ENCODE measurements around the gene NUDC. TPM values are rescaled to one million over a fixed set of nuclear protein-coding genes. Genes with fewer than 3 reads are reported as not detected.
"Not testable (repeated sequence)": the region's sequence is repeated elsewhere in the genome, so short reads cannot be mapped to it uniquely, and the experiment has no call there.

Gene NUDC
- total RNA-seq, 1 donor from 2014 or later, result 70.2 TPM

DNA sequence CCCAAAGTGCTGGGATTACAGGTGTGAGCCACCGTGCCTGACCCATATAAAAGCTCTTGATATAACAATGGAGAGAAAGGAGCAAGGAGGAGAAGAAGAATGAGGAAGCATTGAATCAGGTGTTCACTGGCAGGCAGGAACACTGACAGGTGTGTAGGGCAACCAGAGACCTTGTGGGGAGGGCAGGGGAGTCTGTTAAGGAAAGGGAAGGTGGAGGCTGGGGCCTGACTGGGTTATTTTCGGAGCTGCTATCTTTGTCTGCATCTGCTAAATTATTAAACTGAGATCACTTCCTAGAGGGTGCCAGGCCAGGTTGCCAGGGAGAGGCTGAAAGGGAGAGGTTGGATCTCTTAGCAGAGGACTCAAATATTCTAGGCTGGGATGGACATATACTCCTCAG lies 65.1 kb downstream of the NUDC start:
- H3K79me2 ChIP-seq (ENCODE audit: insufficient read depth, low read length), result no peaks in the 10 kb centered on the region
- no peaks in the 10 kb centered on the region for H3K36me3 Mint-ChIP-seq (ENCODE audit: low read depth, unreplicated experiment)
- no peak overlapping the region for H3K27ac Mint-ChIP-seq (ENCODE audit: unreplicated experiment)
- TF ChIP-seq EZH2 (IDR thresholded peaks at IDR 0.05; ENCODE audit: insufficient read depth, low read length), result no peak
- TF ChIP-seq, protein P1, sequence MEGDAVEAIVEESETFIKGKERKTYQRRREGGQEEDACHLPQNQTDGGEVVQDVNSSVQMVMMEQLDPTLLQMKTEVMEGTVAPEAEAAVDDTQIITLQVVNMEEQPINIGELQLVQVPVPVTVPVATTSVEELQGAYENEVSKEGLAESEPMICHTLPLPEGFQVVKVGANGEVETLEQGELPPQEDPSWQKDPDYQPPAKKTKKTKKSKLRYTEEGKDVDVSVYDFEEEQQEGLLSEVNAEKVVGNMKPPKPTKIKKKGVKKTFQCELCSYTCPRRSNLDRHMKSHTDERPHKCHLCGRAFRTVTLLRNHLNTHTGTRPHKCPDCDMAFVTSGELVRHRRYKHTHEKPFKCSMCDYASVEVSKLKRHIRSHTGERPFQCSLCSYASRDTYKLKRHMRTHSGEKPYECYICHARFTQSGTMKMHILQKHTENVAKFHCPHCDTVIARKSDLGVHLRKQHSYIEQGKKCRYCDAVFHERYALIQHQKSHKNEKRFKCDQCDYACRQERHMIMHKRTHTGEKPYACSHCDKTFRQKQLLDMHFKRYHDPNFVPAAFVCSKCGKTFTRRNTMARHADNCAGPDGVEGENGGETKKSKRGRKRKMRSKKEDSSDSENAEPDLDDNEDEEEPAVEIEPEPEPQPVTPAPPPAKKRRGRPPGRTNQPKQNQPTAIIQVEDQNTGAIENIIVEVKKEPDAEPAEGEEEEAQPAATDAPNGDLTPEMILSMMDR (IDR thresholded peaks at IDR 0.05; ENCODE audit: insufficient read depth, low read depth, low read length), result no peak
- no peak overlapping the region for H3K27ac ChIP-seq (ENCODE audit: low read depth, low read length)
- peaks cover 10% of the 10 kb centered on the region for H3K4me1 ChIP-seq (ENCODE audit: insufficient read depth, low read length)
- H3K36me3 ChIP-seq (ENCODE audit: insufficient read depth, low read length), result no peaks in the 10 kb centered on the region
- no peaks in the 10 kb centered on the region for H3K9me3 Mint-ChIP-seq (ENCODE audit: unreplicated experiment)
- no peak overlapping the region for H3K4me3 Mint-ChIP-seq (ENCODE audit: unreplicated experiment)
- H2AFZ ChIP-seq (ENCODE audit: low read depth, low read length), result no peak overlapping the region
- FAIRE-seq (no peak), DNase-seq (ENCODE audit: low read depth) (no peak)
- no peak overlapping the region for H3K4me3 ChIP-seq (ENCODE audit: insufficient read depth, low read depth, low read length)
- no peaks in the 10 kb centered on the region for H3K9me3 ChIP-seq (ENCODE audit: insufficient read depth, low read depth, low read length)
- H3K4me2 ChIP-seq (ENCODE audit: low read length), result no peak overlapping the region
- peaks cover 4% of the 10 kb centered on the region for H3K27me3 ChIP-seq (ENCODE audit: insufficient read depth, low read length)
- peaks cover 13% of the 10 kb centered on the region for H3K4me1 Mint-ChIP-seq (ENCODE audit: low read depth, unreplicated experiment)
- no peaks in the 10 kb centered on the region for H4K20me1 ChIP-seq (ENCODE audit: insufficient read depth, low read length)
- H3K9ac ChIP-seq (ENCODE audit: low read length), result no peak overlapping the region
- peaks cover 25% of the 10 kb centered on the region for H3K27me3 Mint-ChIP-seq (ENCODE audit: low read depth, unreplicated experiment)

DNA sequence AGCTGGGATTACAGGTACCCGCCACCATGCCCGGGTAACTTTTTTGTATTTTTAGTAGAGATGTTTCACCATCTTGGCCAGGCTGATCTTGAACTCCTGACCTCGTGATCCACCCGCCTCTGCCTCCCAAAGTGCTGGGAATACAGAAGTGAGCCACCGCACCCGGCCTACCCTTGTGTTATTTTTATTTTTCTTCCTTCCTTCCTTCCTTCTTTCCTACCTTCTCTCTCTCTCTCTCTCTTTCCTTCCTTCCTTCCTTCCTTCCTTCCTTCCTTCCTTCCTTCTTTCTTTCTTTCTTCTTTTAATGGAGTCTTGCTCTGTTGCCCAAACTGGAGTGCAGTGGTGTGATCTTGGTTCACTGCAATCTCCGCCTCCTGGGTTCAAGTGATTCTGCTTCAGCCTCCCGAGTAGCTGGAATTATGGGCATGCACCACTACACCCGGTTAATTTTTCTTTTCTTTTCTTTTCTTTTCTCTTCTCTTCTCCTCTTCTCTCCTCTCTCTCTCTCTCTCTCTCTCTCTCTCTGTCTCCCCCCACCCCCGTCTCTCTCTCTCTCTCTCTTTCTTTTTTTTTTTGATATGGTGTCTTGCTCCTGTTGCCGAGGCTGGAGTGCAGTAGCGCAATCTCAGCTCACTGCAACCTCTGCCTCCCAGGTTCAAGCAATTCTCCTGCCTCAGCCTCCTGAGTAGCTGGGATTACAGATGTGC lies 68.0 kb downstream of the NUDC start:
- H4K20me1 ChIP-seq (ENCODE audit: insufficient read depth, low read length); H3K27ac ChIP-seq (ENCODE audit: low read depth, low read length); H3K4me3 Mint-ChIP-seq (ENCODE audit: unreplicated experiment); DNase-seq (ENCODE audit: low read depth); H3K9ac ChIP-seq (ENCODE audit: low read length); H3K4me2 ChIP-seq (ENCODE audit: low read length); H3K9me3 Mint-ChIP-seq (ENCODE audit: unreplicated experiment); H3K27ac Mint-ChIP-seq (ENCODE audit: unreplicated experiment); H3K4me3 ChIP-seq (ENCODE audit: insufficient read depth, low read depth, low read length); H3K36me3 ChIP-seq (ENCODE audit: insufficient read depth, low read length); FAIRE-seq; H3K9me3 ChIP-seq (ENCODE audit: insufficient read depth, low read depth, low read length); H3K79me2 ChIP-seq (ENCODE audit: insufficient read depth, low read length); H2AFZ ChIP-seq (ENCODE audit: low read depth, low read length); H3K27me3 ChIP-seq (ENCODE audit: insufficient read depth, low read length); H3K36me3 Mint-ChIP-seq (ENCODE audit: low read depth, unreplicated experiment): not testable (repeated sequence)
- H3K4me1 Mint-ChIP-seq (ENCODE audit: low read depth, unreplicated experiment), result peaks cover 17% of the 10 kb centered on the region
- peaks cover 14% of the 10 kb centered on the region for H3K27me3 Mint-ChIP-seq (ENCODE audit: low read depth, unreplicated experiment)
- H3K4me1 ChIP-seq (ENCODE audit: insufficient read depth, low read length), result peaks cover 21% of the 10 kb centered on the region

DNA sequence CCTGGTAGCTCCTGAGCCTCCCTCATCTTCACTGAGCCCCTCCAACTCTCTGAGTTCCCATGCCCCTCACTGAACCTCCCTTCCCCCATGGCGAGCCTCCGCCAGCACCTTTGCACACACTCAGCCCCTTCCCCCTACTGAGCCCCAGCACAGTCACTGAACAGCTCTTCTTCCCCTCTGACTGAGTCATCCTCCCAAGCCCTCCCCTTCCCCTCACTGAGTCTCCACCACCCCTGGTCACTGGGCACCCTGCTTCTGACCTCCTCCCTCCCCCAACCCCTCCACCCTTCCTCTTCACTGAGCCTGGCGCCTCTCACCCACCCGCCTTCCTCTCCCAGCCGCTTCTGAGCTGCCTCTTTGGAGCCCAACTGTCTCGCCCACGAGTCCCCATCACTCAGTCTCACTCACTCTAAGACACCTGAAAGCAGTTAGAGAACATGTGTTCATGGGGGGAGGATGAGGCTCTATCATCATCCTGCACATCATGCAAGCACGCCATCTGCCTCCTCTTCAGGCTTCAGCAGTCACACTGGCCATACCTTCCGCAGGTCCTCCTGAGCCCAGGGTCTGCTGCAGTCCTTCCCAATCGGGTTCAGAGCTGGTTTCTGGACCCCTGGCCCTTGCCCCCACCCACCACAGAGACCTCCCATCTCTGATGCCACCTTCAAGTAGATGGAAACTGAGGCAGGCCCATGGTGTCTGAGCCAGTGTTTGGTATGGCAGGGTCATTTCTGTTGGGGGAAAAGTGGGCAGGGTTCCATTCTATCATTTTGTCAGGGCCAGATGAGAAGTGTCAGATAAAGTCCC lies 70.0 kb downstream of the NUDC start:
- no peak for TF ChIP-seq EZH2 (IDR thresholded peaks at IDR 0.05; ENCODE audit: insufficient read depth, low read length)
- TF ChIP-seq, protein P1 (IDR thresholded peaks at IDR 0.05; ENCODE audit: insufficient read depth, low read depth, low read length), result no peak
- H3K4me3 Mint-ChIP-seq (ENCODE audit: unreplicated experiment), result peak overlapping the region; percentile 40
- peak overlapping the region; percentile 69 for H3K4me2 ChIP-seq (ENCODE audit: low read length)
- peaks cover 6% of the 10 kb centered on the region for H3K27me3 Mint-ChIP-seq (ENCODE audit: low read depth, unreplicated experiment)
- H3K4me3 ChIP-seq (ENCODE audit: insufficient read depth, low read depth, low read length), result no peak overlapping the region
- H3K4me1 ChIP-seq (ENCODE audit: insufficient read depth, low read length), result peaks cover 34% of the 10 kb centered on the region
- peaks cover 18% of the 10 kb centered on the region for H4K20me1 ChIP-seq (ENCODE audit: insufficient read depth, low read length)
- H3K79me2 ChIP-seq (ENCODE audit: insufficient read depth, low read length), result peaks cover 11% of the 10 kb centered on the region
- H3K36me3 ChIP-seq (ENCODE audit: insufficient read depth, low read length), result no peaks in the 10 kb centered on the region
- H3K36me3 Mint-ChIP-seq (ENCODE audit: low read depth, unreplicated experiment), result peaks cover 4% of the 10 kb centered on the region
- no peaks in the 10 kb centered on the region for H3K27me3 ChIP-seq (ENCODE audit: insufficient read depth, low read length)
- H3K27ac ChIP-seq (ENCODE audit: low read depth, low read length), result no peak overlapping the region
- peak overlapping the region; percentile 38 for H3K27ac Mint-ChIP-seq (ENCODE audit: unreplicated experiment)
- FAIRE-seq (no peak), DNase-seq (ENCODE audit: low read depth) (no peak)
- H3K9ac ChIP-seq (ENCODE audit: low read length), result no peak overlapping the region
- no peaks in the 10 kb centered on the region for H3K9me3 ChIP-seq (ENCODE audit: insufficient read depth, low read depth, low read length)
- peaks cover 31% of the 10 kb centered on the region for H3K4me1 Mint-ChIP-seq (ENCODE audit: low read depth, unreplicated experiment)
- H3K9me3 Mint-ChIP-seq (ENCODE audit: unreplicated experiment), result no peaks in the 10 kb centered on the region
- no peak overlapping the region for H2AFZ ChIP-seq (ENCODE audit: low read depth, low read length)
